ENCODE measurements around the gene SELENOI.
"Not testable (repeated sequence)": the region's sequence is repeated elsewhere in the genome, so short reads cannot be mapped to it uniquely, and the experiment has no call there.

The SELENOI gene, protein sequence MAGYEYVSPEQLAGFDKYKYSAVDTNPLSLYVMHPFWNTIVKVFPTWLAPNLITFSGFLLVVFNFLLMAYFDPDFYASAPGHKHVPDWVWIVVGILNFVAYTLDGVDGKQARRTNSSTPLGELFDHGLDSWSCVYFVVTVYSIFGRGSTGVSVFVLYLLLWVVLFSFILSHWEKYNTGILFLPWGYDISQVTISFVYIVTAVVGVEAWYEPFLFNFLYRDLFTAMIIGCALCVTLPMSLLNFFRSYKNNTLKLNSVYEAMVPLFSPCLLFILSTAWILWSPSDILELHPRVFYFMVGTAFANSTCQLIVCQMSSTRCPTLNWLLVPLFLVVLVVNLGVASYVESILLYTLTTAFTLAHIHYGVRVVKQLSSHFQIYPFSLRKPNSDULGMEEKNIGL

DNA sequence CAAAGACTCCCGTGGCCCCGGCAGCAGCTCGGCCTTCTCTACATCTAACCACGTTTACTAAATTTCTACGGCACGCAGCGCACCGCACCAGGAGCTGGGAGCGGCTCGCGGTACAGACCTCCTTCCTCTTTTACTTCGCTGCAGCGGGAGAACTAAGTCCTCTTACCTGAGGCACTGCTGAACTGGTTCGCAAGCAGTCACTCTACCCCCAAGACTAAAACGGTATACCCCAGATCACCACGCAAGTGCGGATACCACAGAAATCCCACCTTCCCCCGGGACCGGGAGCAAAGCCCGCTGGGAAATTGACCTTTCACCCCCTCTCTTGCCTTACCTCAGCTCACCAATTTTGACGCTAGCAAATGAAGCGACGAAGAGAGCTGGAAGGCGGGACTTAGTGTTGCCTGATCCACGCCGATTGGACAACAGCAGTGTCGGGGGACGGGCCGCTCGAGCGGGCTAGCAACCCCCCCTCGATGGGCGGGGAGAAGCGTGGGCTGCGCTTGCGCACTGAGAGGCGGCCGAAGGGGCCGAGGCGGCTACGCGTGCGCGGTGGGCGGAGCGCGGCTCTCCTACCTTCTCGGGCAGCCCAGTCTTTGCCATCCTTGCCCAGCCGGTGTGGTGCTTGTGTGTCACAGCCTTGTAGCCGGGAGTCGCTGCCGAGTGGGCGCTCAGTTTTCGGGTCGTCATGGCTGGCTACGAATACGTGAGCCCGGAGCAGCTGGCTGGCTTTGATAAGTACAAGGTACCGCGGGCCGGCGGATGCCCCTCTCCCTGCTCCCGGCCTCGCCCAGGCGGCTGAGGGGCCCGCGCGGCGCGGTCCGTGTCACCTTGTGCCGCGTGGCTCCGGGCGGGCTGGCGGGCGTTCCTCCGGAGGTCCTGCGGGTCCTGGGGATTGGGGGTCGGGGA, at the start of gene SELENOI:
SELENOI (plus strand) TSS at position 599 of the 909 bp plus-strand sequence; CDS start at position 689, 90 bp downstream.
- peak; percentile 98 to 99 for DNase-seq (ENCODE audit: low read depth in 2 of 2)

DNA sequence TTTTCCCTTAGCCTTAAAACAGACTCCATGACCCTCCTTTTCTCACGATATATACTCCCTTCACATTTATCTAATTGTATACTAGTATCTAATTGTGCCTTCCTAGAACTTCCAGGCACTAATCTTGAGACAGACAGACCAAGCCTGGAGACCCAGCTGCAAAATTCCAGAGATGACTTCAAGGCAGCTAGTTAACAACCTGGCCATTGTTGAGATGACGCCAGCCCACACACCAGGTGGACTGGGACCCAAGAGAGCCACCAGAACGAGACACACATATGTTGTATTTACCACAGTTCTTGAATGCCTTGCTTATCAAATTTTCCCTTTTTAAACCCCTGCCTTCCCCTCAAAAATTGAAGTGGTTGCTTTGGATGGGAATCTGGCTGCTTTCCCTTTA, 48.9 kb upstream of the SELENOI start:
- no peak for DNase-seq (ENCODE audit: low read depth in 2 of 2)

DNA sequence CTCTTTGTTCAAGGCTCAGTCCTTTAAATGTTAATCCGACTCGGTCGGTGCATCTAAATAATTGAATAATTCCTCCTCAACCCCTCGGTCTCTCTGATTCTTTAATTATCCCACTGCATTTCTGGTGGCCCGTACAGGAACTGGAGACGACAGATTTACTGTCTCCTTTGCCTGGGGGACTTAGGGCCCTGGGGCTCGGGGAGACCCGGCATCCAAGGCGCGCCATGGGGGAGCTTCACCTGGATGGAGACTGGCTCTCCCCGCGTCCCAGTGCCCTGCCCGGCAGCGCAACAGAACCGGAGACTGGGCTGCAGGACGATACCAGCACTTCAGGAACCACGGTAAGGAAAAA, 47.7 kb upstream of the SELENOI start:
- DNase-seq (ENCODE audit: low read depth in 2 of 2) = no peak

DNA sequence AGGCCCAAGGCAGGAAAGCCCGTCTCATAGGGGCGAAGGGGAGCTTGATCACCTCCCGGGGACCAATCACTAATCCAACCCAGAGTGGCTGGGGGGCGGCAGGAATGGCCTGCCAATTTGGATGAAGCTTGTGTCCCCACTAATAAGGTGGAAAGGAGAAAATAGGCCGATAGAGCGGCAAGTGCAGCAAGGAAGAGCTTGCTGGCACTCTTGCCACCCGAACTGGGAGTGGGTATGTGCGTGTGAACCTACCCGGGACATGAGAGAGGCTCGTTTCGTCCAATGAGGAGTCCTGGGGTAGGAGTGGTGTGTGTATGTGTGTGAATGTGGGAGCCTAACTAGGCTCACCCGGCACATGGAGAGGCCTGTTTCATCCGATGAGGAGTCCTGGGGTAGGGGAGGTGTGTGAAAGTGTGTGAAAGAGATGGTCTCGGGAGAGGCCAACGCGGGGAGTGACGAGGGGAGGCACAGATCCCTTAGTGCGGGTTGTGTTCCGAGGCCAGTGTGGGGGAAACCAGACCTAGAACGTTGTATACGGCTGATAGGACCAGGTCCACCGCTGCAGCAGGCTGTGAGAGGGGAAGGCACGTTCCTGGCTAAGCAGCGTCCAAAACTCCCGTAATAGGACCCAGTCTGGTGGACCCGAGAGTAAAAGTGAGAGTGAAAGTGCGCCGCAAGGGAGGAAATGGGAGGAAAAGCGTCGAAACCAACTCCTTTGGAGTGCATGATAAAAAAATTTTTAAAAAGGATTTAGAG, 47.1 kb upstream of the SELENOI start:
- no peak for DNase-seq (ENCODE audit: low read depth in 2 of 2)

DNA sequence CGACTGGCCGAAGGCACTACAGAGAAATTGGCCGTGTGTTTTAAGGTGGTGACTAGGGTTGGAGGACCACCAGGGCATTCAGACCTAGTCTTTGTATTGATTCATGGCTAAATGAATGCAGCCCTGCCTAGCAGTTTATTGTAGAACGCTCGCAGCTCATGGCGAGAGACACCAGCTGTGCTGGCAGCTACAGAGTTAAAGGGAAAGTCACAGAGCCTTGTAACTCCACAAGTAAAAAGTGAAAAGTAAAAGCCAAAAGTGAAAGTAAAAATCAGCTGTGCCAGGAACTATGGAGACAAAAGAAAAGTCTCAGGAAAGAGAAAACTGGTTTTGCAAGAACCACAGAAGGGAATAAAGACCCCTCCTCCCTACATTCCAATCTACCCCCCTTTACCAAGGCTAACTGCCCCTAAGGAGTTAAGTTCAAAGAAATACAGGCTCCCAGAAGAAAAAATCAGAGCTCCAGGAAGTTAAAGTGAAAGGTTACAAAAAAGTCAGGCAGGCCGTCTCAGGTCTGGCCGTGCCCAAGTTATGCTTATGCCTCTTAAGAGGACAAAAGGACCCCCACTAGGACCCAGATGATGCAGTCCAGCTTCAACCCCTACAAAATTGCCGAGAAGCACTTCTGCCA, 46.4 kb upstream of the SELENOI start:
- DNase-seq (ENCODE audit: low read depth in 2 of 2) = no peak

DNA sequence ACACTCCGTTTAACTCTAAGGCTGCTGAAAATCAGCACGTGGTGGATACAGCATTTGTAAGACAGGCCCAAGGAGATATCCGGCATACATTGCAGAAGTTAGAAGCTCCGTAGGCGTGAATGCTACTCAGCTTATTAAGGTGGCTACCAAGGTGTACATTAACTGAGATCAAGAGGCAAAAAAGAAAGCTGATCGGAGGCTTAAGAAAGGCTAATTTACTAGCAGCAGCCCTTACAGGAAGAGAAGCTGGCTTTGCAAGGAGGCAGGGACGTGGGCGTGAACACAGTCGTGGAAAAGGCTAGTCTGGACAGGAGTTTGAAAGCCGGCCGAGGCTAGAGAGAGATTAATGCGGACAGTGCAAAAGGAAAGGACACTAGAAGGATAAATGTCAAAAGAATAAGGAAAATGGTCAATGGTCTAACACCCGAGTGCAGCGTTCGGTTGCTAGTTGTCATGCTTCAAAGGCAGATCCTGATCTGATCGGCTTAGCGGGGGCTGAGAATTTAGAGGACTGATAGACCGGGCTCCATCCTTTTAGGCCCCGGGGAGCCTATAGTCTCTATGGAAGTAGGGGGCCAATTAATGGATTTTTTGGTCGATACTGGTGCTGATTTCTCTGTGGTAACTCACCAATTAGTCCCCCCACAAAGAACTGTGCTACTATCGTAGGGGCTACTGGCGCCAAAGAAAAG, 45.6 kb upstream of the SELENOI start:
- no peak for DNase-seq (ENCODE audit: low read depth in 2 of 2)

DNA sequence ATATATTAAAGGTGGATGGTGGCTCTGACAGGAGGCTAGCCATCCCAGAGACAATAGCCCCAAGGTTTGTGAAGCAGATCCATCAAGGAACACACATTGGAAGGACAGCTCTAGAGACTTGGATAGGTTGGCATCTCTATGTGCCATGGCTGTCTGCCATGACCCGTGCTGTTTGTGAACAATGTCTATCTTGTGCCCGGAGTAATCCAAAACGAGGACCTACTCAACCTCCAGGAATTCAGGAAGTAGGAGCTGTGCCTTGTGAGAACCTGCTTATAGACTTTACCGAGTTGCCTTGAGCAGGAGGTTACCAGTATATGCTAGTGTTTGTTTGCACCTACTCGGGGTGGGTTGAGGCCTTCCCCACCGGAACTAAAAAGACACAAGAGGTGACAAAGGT, 43.1 kb upstream of the SELENOI start:
- no peak for DNase-seq (ENCODE audit: low read depth in 2 of 2)

DNA sequence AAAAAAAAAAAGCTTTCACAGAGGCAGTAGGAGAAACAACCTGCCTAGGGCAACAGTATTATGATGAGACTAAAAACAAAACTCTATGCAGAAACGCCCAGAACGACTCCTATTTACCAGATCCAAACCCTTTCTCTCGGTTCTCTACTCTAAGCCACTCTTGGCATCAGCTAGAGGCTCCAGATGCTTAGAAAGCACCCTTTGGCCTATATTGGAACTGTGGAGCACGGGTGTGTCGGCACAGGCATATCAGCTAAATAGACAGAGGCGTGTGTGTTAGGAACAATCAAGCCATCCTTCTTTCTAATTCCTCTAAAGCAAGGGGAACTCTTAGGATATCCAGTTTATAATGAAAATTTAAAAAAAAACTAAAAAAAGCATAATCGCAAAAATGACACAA, 40.8 kb upstream of the SELENOI start:
- DNase-seq (ENCODE audit: low read depth in 2 of 2) = not testable (repeated sequence)

DNA sequence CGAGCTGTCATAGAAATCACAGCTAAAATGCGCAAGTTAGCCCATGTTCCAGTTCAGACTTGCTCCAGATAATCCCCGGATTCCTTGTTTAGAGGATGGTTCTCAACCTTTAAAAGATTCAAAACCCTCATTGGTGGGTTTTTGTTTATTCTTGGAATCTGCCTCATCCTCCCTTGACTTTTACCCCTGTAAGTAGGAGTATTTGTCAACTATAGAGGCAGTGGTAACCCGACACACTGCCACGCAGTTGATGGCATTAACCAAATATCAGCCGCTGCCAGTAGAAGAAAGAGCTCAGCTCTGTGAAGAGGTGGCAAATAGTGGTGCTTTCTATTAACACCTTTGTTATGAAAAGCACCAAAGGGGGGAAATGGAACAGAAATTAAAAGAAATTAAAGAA, 40.4 kb upstream of the SELENOI start:
- no peak for DNase-seq (ENCODE audit: low read depth in 2 of 2)

DNA sequence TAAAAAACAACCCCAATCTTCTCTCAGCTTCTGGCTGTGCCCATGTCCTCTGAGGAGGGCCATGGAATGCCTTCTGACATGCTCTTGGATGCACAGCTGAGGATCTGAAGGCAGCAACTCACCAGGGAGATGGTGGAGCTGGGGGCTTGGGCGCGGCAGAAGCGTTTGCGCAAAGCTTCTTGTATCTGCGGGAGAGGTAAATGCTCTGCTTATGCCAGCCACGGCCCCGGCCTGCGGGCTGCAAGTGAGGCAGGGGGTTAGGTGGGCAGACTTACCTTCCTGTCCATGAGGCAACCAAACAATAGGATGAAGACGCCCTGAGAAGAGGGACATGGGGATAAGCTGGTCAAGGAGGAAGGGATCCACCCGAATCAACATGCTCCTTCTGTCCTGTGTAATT, 36.0 kb upstream of the SELENOI start:
- no peak for DNase-seq (ENCODE audit: low read depth in 2 of 2)

DNA sequence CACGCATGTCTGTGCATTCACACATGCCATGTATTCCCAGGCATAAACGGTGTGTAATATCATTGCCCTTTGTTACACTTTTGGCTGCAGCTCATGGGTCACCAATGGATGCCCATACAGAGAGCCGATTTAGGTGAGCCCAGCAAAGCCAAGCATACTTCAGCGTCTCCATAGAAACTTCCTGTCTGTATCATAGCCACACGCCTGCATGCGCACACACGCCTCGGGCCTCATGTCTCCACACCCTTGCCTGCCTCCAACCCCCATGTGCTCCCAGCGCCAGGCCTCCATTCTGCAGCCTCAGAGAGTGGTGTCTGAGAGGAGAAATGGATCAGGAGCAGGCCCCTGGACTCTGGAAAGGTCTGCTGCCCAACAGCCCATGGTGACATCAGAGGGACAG, 33.5 kb upstream of the SELENOI start:
- DNase-seq (ENCODE audit: low read depth in 2 of 2) = no peak

DNA sequence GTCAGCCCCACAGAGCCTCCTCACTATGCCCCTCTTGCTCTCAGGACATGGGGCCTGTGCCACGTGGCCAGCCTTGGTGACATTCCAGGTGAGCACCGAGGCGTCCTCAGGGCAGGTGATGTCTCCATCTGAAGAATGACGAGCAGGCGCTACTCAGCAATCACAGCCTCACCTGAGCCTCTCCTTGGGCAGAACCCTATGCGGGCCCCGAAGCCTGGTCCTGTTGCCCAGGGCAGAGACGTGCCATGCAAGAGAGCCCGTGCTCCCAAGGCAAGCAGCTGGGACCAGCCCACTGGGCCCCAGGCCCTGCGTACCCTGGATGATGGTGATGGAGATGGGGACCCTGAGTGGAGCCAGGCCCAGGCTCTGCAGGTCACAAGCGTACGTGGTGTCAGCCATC, 32.5 kb upstream of the SELENOI start:
- no peak for DNase-seq (ENCODE audit: low read depth in 2 of 2)

DNA sequence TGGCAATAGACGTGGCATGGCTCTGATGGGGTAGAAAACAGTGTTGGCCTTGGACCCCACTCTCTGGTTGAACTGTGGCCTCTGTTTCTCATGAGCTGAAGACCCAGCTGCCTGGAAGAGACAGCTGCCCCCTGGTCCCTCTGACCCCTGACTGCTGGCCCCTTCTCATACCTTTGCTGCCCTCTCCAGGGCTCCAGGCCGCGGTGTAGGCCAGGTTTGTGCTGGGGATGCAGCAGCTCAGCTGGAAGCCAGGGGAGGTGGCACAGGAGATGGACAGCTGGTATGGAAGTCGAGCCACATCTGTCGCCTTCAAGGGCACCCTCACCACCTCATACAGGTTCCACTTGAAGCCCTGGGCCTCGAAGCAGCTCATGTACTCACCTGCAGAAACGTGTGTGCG, 31.7 kb upstream of the SELENOI start:
- no peak for DNase-seq (ENCODE audit: low read depth in 2 of 2)

DNA sequence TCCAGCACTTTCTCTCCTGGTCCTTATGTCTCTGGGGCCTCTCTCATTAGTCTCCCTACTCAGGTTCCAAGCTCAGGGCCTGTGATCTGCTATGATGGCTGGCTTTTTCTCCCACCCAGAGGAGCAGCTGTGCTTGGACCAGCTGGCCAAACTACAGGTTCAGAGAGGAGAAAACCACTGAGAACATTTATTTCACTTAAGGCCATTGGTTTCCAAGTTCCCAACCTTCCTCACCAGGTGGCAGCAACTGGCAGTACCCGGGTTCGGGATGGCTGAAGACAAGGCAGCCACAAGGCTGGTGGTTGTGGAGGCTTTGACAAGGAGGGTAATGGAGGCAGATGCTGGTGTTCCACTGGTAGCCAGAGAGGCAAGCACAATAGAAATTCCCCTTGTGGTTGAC, 29.9 kb upstream of the SELENOI start:
- DNase-seq (ENCODE audit: low read depth in 2 of 2) = no peak

DNA sequence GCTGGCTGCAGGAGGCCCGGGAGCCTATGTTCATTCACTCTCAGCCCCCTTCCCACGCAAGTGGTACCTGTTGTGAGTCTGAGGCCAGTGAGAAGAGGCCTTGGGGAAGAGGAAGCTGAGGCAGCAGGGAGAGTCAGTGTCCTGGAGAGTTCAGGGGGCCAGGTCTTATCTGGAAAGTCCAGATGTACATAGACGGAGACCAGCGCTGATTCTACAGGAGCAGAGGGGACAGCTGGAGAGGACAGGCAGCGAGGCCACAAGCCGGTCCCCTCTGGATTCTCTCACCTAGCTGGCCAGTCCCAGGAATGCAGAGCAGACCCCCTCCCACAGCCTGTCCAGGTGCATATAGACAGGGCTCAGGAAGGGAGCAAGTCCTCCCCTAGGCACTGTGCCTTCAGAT, 29.1 kb upstream of the SELENOI start:
- no peak for DNase-seq (ENCODE audit: low read depth in 2 of 2)

DNA sequence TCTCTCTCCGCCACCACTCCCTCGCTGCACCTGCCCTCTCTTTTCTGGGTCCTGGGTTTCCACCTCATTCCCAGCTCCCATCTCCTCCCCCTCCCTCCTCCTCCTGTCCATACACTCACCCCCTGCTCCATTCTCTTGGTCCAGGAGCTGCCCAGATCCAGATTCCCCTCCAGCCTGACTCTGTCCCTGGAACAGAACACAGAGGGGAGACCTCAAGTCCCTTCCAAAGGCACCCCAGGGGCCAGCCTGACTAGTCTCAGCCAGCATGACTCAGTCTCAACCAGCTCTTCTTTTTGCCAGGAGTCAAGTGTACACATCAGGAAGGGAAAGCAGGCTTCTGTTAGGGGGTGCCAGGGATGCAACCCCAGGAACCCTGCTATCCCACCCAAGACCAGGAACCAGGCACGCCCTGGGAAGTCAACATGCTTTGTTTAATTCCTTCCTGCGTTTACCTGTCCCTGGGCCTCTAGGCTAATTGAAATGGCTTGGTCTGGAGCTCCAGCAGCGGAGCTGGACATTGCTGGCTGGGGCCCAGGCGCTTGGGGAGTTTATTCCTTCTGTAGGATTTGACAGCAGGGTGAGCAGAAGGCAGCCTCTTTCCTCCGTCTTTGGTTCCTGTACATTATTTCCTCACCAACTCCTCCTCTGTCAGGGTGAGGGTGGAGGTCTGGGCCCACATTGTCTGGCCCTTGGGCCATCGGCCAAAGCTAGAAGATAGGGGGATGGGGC, 28.4 kb upstream of the SELENOI start:
- no peak for DNase-seq (ENCODE audit: low read depth in 2 of 2)

DNA sequence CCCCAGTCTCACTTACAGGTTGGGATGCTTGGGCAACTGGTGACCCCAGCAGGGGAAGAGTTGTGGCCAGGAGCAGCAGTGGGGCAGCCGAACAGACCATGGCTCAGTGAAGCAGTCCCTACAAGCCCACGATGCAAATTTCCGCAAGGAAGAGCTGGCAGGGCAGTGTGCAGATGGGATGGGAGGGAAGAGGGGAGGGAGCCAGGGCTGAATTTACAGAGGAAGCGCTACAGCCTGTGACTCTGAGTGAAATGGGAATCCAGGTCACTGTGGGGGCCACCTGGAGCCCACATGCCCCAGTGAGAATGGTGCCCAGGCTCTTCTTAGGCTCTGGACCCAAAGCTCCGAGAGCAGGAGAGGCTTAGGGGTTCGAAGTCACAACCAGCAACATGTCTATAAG, 27.0 kb upstream of the SELENOI start:
- no peak for DNase-seq (ENCODE audit: low read depth in 2 of 2)

DNA sequence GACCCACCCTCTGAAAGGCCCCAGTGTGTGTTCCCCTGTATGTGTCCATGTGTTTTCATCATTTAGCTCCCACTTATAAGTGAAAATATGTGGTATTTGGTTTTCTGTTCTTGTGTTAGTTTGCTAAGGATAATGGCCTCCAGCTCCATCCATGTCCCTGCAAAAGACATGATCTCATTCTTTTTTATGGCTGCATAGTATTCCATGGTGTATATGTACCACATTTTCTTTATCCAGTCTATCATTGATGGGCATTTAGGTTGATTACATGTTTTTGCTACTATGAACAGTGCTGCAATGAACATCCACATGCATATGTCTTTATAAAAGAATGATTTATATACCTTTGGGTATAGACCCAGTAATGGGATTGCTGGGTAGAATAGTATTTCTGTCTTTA, 21.5 kb upstream of the SELENOI start:
- DNase-seq (ENCODE audit: low read depth in 2 of 2) = not testable (repeated sequence)

DNA sequence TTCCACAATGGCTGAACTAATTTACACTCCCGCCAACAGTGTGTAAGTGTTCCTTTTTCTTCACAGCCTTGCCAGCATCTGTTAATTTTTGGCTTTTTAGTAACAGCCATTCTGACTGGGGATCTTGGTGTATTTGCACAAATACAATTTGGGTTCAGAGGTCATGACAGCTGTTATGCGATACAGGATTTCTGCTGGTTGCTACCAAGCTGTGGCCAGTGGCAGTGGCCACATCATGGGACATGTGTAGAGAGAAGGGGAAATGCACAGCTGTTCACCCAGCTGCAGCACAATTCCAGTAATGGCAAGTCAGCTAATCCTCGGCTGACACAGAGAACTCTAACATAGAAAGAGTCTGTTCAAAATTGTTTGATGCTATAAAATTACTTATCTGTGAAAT, 21.0 kb upstream of the SELENOI start:
- no peak for DNase-seq (ENCODE audit: low read depth in 2 of 2)

DNA sequence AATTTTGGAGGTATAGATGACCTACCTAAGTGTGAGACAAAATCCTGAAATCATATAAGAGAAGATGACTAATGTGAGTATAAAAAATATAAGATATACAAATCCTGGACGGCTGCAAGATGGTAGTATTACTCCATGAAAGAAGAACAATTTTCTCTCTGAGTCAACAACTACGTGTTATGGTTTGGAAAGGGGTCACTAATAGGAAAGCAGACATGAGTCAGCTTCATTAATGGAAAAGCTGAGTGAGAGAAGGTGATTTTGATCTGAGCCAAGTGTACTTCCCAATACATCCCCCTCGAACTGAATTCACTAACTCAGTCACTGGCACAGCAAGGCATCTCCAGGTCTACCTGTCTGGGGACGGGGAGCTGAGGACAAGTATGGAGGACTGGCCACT, 20.1 kb upstream of the SELENOI start:
- no peak for DNase-seq (ENCODE audit: low read depth in 2 of 2)

DNA sequence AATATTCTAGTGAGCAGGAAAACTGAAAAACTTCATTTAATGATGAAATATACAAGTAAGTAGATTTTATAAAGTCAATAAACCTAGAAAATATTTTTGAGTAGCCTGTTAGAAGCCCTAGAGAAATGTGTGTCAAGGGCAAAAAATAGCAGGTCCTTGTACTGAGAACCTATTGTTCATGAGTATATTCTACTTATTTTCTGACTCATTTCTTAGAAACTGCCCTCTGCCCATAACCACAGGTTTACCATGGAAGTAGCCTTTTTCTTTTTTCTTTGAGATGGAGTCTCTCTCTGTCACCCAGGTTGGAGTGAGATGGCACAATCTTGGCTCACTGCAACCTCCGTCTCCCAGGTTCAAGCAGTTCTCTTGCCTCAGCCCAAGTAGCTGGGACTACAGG, 19.4 kb upstream of the SELENOI start:
- DNase-seq (ENCODE audit: low read depth in 2 of 2) = no peak

All from stimulated activated CD4-positive, alpha-beta T cell treated with anti-CD3 and anti-CD28 coated beads, Interleukin-1b, Interleukin-23, amount 100 ng/mL, for 1 hour (primary cell).